Astrocyte (in vitro differentiated cells and primary cell): ENCODE results near the gene DAAM2. TPM values are rescaled to one million over a fixed set of nuclear protein-coding genes. Genes with fewer than 3 reads are reported as not detected.

ENCODE experiments used
- DNase-seq: peaks from one replicate; pipeline ENCODE4 v3.0.0-alpha.2; 2010; ENCODE audit warnings: low read depth
- FAIRE-seq: peaks from 2 replicates; lab custom pipeline; 2011; peaks lifted over from hg19 to GRCh38; lab: Jason Lieb, UNC
- H2AFZ ChIP-seq: 2 replicates; pipeline ENCODE4 v1.6.0; 2012; ENCODE audit warnings: low read depth, low read length, inconsistent platforms
- H3K27ac ChIP-seq: 2 replicates; pipeline ENCODE4 v1.5.1; 2011; ENCODE audit warnings: low read depth, low read length, inconsistent platforms
- H3K27me3 ChIP-seq: 2 replicates; pipeline ENCODE4 v1.6.0; 2011; ENCODE audit warnings: low read length, inconsistent platforms; ENCODE audit not compliant: insufficient read depth
- H3K36me3 ChIP-seq: 2 replicates; pipeline ENCODE4 v1.5.1; 2011; ENCODE audit warnings: low read length, inconsistent platforms; ENCODE audit not compliant: insufficient read depth
- H3K4me1 ChIP-seq: 2 replicates; pipeline ENCODE4 v1.5.1; 2011; ENCODE audit warnings: low read length, inconsistent platforms; ENCODE audit not compliant: insufficient read depth
- H3K4me2 ChIP-seq: 2 replicates; pipeline ENCODE4 v1.6.0; 2012; ENCODE audit warnings: low read length, inconsistent platforms
- H3K4me3 ChIP-seq: 2 replicates; pipeline ENCODE4 v1.5.1; 2011; ENCODE audit warnings: low read depth, mild to moderate bottlenecking, low read length, inconsistent platforms; ENCODE audit not compliant: insufficient read depth
- H3K79me2 ChIP-seq: 2 replicates; pipeline ENCODE4 v1.6.0; 2012; ENCODE audit warnings: mild to moderate bottlenecking, low read length, inconsistent platforms; ENCODE audit not compliant: insufficient read depth
- H3K9ac ChIP-seq: 2 replicates; pipeline ENCODE4 v1.6.0; 2012; ENCODE audit warnings: mild to moderate bottlenecking, low read length, inconsistent platforms
- H3K9me3 ChIP-seq: 2 replicates; pipeline ENCODE4 v1.5.1; 2012; ENCODE audit warnings: low read depth, mild to moderate bottlenecking, low read length, inconsistent platforms; ENCODE audit not compliant: insufficient read depth
- H4K20me1 ChIP-seq: 2 replicates; pipeline ENCODE4 v1.6.0; 2012; ENCODE audit warnings: low read length, inconsistent platforms; ENCODE audit not compliant: insufficient read depth
- H3K27ac Mint-ChIP-seq: one replicate; pipeline ENCODE4 v1.8.0; 2021; ENCODE audit warnings: mild to moderate bottlenecking, mixed read lengths; ENCODE audit not compliant: unreplicated experiment
- H3K27me3 Mint-ChIP-seq: one replicate; pipeline ENCODE4 v1.8.0; 2021; ENCODE audit warnings: low read depth, mixed read lengths; ENCODE audit not compliant: unreplicated experiment
- H3K36me3 Mint-ChIP-seq: one replicate; pipeline ENCODE4 v1.8.0; 2021; ENCODE audit warnings: low read depth, mixed read lengths; ENCODE audit not compliant: unreplicated experiment
- H3K4me1 Mint-ChIP-seq: one replicate; pipeline ENCODE4 v1.8.0; 2021; ENCODE audit warnings: low read depth, mixed read lengths; ENCODE audit not compliant: unreplicated experiment
- H3K4me3 Mint-ChIP-seq: one replicate; pipeline ENCODE4 v1.8.0; 2021; ENCODE audit warnings: mild to moderate bottlenecking, moderate library complexity, mixed read lengths; ENCODE audit not compliant: unreplicated experiment
- H3K9me3 Mint-ChIP-seq: one replicate; pipeline ENCODE4 v1.8.0; 2021; ENCODE audit warnings: mild to moderate bottlenecking, mixed read lengths; ENCODE audit not compliant: unreplicated experiment
- CTCF ChIP-seq: IDR thresholded peaks from 2 replicates; pipeline ENCODE4 v1.5.1; 2011; ENCODE audit warnings: low read depth, mild to moderate bottlenecking, inconsistent platforms, low read length, moderate library complexity; ENCODE audit not compliant: insufficient read depth
- EZH2 ChIP-seq: IDR thresholded peaks from 2 replicates; pipeline ENCODE4 v1.6.1; 2012; ENCODE audit warnings: mild to moderate bottlenecking, low read length, inconsistent platforms; ENCODE audit not compliant: insufficient read depth
- total RNA-seq: library from RNA; stranded (reverse); gene quantifications from 2 replicates; pipeline ENCODE4 v1.2.1, GENCODE V29; 2021

The DAAM2 gene
- total RNA-seq, 1 donor from 2014 or later, result 38.4 TPM

GRCh38 chr6:39836606-39837005 lies 44.4 kb downstream of the DAAM2 start:
- no peak for TF ChIP-seq EZH2
- TF ChIP-seq CTCF, result no peak

GRCh38 chr6:39839445-39839844 lies 47.3 kb downstream of the DAAM2 start:
- DNase-seq (no peak), FAIRE-seq (no peak)
- no peak overlapping the region for H3K27ac Mint-ChIP-seq
- no peak overlapping the region for H3K4me3 ChIP-seq
- no peaks in the 10 kb centered on the region for H3K79me2 ChIP-seq
- H3K27me3 ChIP-seq, result no peaks in the 10 kb centered on the region
- TF ChIP-seq CTCF, result no peak
- TF ChIP-seq EZH2, result no peak
- no peaks in the 10 kb centered on the region for H3K9me3 ChIP-seq
- H3K4me1 ChIP-seq, result peaks cover 15% of the 10 kb centered on the region
- peaks cover 2% of the 10 kb centered on the region for H3K9me3 Mint-ChIP-seq
- H3K27me3 Mint-ChIP-seq, result no peaks in the 10 kb centered on the region
- H3K36me3 Mint-ChIP-seq, result peaks cover 14% of the 10 kb centered on the region
- H3K9ac ChIP-seq, result no peak overlapping the region
- no peak overlapping the region for H2AFZ ChIP-seq
- no peak overlapping the region for H3K4me3 Mint-ChIP-seq
- no peaks in the 10 kb centered on the region for H3K36me3 ChIP-seq
- peaks cover 45% of the 10 kb centered on the region for H3K4me1 Mint-ChIP-seq
- H4K20me1 ChIP-seq, result no peaks in the 10 kb centered on the region
- H3K27ac ChIP-seq, result no peak overlapping the region
- no peak overlapping the region for H3K4me2 ChIP-seq

More at GRCh38 chr6:39836606-39837005, 44.4 kb downstream of the DAAM2 start:
- Mint-ChIP-seq H3K4me1 (peaks cover 49% of the 10 kb centered on the region), H3K9me3 (peaks cover 2% of the 10 kb centered on the region), H3K27ac (peak overlapping the region; percentile 5), H3K36me3 (peaks cover 12% of the 10 kb centered on the region), H3K4me3 (no peak overlapping the region), H3K27me3 (no peaks in the 10 kb centered on the region)
- Histone ChIP-seq H3K4me1 (peaks cover 15% of the 10 kb centered on the region), H3K9ac (no peak overlapping the region), H3K79me2 (no peaks in the 10 kb centered on the region), H4K20me1 (no peaks in the 10 kb centered on the region), H3K4me2 (peak overlapping the region; percentile 43), H3K27ac (no peak overlapping the region), H3K9me3 (no peaks in the 10 kb centered on the region), H3K4me3 (no peak overlapping the region), H3K27me3 (no peaks in the 10 kb centered on the region), H3K36me3 (no peaks in the 10 kb centered on the region), H2AFZ (no peak overlapping the region)
- FAIRE-seq (no peak), DNase-seq (no peak)

- H3K4me1 Mint-ChIP-seq, result peaks cover 32% of the 10 kb centered on the region
- no peak overlapping the region for H3K4me2 ChIP-seq
- no peaks in the 10 kb centered on the region for H4K20me1 ChIP-seq
- no peak overlapping the region for H2AFZ ChIP-seq
- no peak for TF ChIP-seq CTCF
- TF ChIP-seq EZH2, result no peak
- H3K27me3 ChIP-seq, result no peaks in the 10 kb centered on the region
- no peaks in the 10 kb centered on the region for H3K79me2 ChIP-seq
- no peaks in the 10 kb centered on the region for H3K9me3 ChIP-seq
- H3K27ac ChIP-seq, result no peak overlapping the region
- H3K36me3 Mint-ChIP-seq, result peaks cover 14% of the 10 kb centered on the region
- H3K9me3 Mint-ChIP-seq, result peaks cover 2% of the 10 kb centered on the region
- no peak overlapping the region for H3K4me3 ChIP-seq
- H3K9ac ChIP-seq, result no peak overlapping the region
- H3K27me3 Mint-ChIP-seq, result no peaks in the 10 kb centered on the region
- H3K36me3 ChIP-seq, result no peaks in the 10 kb centered on the region
- no peak for DNase-seq
- no peak overlapping the region for H3K4me3 Mint-ChIP-seq
- no peak for FAIRE-seq
- H3K4me1 ChIP-seq, result peaks cover 9% of the 10 kb centered on the region
- H3K27ac Mint-ChIP-seq, result no peak overlapping the region
These were observed 48.6 kb downstream of the DAAM2 start for GRCh38 chr6:39840781-39841180.
